ENCODE data around the gene PIGZ.

Gene PIGZ

DNA sequence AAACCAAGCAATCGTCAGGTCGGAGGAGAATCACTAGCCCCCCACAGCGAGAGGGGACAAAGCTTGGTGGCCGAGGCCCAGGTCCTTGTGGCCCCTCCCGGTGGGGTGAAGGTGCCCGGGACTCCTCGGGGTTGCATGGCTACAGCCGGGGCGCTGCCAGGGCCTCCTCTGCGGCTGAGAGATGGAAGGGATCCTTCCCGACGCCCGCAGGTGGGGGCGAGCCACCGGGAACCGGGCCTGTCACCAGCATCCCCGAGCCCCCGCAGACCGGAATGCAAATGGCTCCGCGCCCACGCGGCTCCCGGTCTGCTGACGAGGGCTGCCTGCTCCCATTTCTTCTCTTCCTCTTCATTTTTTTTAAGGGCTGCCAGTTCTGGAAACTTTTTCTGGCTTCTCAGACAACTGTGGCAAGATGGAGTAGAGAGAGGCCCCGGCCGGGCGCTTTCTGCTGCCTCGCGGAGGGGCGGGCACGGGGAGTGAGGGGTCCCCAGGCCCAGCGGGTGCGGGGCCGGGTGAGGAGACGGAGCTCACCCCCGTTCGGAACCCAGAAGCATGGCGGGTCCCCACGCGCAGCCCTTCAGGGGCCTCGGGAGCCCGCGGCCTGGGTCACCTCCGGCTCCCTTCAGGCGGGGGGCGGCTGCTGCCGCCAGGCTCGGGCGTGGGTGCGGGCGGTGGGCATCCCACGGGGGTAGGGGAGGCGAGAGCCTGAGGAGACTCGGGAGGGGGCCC is 33.5 kb upstream of the PIGZ start:
- DNase-seq, result no peak

DNA sequence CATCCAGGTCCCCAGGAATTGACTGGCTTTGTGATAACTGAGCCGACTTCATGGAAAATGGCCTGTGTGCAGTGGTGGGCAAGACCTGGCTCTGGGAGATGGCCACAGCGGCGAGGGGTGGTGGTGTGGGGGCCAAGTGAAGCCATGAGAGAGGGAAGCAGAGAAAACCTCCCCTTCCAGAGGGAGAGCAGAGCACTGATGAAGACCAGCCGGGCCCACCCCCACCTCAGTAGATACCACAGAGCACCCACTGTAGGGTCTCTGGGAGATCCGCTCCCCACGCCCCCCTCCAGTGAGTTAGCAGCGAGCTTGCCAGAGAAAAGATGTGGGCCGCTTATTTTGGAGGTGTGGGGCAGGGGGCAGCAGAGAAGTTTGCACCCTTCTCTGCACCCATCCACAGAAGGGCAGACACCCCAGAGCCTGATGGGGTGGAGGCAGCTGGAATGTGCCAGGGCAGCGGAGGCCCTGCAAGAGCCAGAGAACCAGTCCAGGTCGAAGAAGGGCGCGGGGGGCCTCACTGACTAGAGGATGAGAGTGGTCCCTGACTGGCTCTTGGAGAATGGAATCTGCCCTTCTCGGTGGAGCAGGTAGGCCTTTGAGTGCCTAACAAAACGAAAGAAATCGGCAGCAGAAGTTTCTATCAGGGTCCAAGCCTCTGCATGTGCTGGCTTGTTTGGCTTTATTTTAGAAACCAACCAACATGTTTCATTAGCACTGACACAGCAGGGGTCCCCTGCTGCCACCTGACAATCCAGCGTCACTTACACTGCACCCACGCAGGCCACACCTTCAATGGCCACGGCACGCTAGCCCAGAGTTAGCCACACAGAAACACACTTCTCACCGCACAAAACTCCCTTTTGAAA is 32.7 kb upstream of the PIGZ start:
- DNase-seq, result no peak

DNA sequence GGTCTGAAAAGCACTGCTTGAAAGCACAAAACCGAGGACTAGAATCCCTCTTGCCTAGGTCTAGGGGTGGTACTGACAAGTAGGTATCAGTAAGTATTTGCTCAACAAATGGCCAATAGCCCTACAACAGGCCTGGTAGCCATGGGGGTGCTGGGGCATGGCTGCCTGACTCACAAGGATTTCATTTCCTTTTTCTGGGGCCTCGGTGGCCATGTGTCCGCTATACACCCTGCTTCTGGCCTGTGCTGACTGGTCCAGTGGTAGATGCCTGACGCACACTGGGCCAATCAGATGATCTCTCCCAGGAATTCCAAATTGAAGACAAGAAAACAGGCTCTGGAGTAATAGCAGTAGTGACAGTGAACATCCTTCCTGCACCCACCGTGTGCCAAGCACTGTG is 31.6 kb upstream of the PIGZ start:
- no peak for DNase-seq

DNA sequence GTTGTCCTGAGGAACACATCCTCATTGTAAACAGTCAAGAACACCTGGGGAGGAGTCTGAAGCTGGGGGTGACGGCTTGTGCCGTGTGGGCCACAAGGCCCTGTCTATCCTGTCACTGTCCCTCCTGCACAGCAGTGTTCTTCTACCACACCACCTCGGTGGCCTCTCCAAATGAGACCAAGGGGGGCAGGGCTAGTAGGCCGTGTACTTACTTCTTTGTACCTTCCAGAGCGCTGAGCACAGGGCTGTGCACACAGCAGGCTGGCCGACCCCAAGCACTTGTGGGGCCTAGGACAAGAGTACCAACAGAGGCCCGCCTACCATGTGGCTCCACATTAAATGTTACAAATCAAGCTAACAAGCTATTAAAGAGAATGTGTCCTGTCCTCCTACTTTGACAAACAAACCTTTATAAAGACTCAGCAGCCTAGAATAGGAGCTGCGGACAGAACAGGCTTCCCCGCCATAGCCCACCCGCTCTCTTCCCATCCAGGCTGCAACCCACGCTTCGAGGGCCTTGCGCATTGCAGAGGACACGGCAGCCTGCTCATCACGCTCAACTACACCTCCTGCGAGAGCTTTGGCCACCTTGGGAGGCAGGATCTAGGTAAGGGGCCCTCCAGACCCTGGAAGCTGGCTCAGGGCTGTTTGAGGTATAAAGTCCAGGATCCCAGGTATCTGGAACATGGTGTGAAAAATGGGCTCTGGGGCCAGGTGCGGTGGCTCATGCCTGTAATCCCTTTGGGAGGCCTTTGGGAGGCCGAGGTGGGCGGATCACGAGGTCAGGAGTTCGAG is 30.5 kb upstream of the PIGZ start:
- no peak for DNase-seq

DNA sequence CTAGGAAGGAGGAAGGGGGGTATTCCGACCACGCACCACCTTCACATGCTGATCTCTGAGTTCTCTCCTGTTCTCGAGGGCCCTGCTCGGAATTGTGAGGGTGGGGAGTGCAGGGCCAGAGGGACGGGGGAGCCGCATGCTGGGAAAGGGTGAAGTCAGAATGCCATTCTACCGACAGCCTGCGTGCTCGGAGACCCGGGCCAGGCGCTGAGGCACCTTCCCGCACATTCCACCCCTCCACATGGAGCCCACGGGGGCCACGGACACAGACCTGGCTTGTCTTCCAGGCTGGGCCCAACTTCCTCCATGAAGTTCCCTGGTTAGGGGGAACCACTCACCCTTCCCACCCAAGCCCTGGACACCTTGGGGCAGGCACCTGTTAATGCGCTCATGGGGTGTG is 28.7 kb upstream of the PIGZ start:
- no peak for DNase-seq

DNA sequence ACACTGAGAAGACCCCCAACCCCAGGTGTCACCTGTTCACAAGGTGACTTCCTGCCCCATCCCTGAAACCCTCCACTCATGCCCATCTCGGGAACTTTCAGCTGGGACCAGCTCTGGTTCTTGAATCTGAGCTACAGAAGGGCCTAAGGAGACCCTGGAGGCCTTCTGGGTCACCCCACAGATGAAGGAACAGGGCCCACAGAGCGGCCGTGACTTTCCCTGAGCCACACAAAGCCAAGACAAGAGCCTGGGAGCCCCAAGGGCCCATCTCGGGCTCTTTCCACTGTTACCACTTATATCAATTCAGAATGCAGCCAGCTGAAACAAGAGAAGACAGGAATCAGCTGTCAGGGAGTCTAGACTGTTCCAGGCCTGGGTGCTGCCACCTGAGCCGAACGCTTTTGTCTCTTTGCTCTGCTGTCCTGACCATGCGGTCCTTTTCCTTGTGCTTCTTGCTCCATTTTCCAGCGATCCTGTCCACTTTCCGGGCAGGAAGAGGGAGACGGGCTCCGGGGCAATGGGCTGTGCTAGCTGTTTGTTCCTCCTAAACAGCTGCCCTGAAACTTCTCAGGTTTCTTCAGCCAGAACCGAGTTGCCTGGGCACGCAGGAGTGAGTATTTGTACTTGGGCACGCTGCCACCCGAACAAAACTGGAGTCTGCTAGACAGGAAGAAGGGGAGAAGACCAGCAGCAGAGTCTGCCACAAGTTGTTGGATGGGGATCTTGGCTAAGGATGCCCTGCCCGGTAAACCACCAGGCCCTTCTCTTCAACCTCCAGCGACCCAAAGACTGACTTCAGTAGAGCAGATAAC is 28.0 kb upstream of the PIGZ start:
- DNase-seq, result no peak

DNA sequence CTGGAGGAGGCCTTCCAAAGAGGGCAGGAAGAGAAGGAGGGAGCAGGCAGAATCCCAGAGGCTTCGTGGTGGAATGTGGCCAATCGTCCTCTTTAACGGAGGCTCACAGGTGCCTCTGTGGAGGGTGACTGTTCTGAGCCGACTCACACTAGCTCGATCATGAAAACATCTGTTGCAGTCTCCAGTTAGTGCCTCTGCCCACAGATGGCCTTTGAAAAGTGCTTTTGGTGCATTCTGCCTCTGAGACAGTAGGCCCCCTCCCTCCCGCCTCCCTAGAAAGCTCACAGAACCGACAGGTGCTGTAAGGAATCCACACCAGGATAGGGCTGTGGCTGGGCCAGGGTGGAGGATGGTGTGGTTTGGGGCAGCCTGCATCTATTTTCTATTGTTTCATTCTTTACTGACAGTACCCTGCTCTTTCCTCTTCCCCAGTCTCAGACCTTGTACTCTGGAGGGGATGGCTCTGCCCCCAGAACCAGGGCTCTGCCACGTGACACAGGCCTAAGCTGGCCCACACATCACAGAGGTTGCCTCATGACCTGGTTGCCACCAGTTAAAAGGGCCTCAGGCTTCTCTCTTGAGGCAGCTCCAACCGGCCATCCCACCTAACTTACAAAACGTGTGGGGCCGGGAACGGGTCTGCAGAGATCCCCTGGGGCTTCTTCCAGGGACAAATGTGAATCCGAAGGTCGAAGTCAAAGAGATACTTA is 27.2 kb upstream of the PIGZ start:
- no peak for DNase-seq

DNA sequence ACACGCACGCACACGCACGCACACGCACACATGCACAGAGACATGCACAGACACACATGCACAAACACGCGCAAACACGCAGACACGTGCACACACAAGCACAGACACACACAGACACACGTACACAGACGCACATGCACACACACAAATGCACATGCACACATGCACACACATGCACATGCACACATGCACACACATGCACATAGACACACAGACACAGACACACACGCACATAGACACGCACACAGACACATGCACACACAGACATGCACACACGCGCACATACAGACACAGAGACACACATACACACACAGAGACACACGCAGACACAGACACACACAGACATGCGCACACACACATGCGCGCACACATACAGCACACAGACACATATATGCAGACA is 26.4 kb upstream of the PIGZ start:
- no peak for DNase-seq

DNA sequence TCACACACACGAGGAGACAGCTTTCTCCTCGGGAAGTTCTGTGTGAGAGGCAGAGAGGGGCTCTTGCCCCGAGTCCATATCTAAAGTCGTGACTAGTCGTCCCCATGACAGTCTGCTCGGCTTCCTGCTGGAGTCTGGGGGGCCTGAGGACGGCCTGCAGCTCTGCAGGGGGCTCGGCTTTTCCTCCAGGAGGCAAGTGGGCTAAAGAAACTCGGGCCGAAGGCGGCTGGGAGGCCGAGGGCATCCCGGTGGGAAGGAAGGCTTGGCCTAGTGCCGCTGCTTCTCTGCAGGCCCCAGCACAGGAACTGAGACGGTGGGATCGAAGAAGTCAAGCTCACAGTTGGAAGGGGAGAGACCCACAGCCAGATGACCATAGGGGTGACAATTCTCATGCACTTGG is 25.4 kb upstream of the PIGZ start:
- DNase-seq, result no peak

DNA sequence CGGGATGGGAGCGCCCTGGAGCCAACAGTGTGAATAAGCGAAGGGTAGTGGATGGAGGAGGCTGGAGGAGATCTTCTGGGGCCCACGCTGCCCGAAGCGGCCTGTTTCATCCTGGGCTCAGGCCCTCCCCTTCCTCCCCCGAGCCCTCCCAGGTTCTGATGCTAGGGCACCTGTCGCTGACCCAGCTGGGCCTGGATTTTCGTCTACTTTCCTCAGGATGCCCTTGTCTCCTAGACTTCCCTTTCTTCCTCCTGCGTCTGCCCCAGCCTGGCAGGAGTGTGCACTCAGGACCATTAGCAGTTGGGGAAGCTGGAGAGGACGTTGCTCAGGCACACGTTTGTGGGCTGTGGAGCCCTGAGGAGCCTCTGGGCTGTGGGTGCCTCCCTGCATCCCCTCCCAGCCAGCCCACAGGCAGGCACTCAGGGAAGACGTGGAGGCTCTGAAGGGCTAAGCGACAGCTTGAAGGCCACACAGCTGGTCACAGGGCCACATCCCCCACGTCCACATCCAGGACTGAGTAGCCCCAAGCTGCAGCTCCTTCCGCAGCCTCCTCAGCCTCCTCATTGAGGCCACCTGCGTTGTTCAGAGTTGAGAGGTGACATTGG is 23.9 kb upstream of the PIGZ start:
- DNase-seq, result no peak

DNA sequence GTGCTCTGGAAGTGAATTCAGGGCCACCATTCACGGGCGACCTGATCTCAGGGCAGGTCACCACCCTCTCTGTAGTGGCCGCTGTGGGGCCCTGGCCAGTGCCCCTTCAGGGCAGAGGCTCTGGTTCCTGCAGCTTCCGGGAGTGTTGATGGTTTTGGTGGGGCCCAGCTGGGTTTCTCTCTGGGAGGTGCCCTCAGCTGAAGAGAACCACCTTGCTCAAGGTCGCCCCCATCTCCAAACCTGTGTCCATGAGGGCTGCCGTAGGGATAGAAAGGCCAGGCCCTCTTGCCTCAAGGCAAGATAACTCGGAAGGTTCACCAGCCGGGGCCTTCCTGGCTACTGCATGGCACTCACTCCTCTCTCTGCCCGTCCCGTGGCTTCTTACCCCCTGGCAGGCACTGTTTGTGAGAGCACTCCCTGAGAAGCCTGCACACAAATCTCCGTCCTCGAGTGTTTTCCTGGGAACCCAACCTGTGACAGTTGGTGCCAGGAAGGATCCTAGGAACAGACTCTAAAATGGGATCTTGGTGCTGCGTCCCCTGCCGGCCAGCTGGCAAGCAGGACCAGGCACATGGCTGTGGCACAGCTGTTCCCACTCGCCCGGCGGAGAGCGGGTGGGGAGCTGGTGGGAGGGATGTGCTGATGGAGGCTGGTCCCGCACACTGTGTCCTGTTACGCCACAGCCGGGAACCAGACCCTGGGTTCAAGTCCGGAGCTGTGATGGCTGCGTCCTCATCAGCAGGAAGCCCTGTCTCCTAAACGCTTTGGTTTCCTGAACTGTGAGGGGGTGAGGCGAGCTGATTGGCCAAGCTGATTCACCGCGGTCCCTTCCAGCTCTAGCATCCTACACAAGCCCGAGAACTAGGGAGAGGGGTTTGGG is 23.2 kb upstream of the PIGZ start:
- no peak for DNase-seq

DNA sequence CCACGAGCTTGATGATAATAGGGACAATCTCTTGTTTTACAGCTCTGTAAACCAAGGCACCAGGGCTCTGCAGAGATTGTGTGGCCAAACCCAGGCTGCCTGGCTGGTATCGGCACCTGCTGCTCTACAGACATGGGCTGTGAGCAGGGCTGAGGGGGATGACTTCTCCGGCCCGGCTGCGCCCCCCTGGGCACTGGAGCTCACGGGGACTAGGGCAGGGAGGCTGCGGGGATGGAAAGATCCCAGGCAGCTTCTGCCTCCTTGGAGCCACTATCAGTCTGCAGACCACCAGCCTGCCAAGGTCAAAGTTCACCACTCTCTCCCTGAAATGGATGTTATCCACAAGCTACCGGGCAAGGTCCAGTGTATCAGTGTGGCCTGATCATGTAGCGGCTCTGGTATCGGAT is 22.0 kb upstream of the PIGZ start:
- no peak for DNase-seq

DNA sequence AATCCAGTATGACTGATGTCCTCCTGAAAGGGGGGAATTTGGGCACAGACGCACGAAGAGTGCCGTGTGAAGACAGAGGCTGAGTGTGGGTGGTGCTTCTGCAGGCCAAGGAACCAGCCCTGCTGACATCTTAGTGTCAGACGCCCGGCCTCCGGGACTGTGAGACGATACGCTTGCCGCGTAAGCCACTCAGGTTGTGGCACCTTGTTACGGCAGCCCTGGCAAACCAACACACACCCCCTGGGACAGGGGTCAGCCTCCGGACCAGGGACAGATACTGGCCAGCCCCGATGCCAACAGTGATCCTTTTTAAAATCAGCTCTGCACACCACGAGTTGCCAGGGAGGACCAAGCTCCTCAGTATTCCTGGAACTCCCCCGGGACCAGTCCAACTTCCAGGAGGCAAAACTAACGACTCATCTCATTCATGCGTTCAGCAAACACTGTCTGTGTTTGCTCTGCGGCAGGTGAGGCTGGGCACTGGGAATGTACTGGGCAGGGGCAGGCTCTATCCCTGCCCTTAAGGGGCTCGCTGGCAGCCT is 21.2 kb upstream of the PIGZ start:
- DNase-seq, result no peak

DNA sequence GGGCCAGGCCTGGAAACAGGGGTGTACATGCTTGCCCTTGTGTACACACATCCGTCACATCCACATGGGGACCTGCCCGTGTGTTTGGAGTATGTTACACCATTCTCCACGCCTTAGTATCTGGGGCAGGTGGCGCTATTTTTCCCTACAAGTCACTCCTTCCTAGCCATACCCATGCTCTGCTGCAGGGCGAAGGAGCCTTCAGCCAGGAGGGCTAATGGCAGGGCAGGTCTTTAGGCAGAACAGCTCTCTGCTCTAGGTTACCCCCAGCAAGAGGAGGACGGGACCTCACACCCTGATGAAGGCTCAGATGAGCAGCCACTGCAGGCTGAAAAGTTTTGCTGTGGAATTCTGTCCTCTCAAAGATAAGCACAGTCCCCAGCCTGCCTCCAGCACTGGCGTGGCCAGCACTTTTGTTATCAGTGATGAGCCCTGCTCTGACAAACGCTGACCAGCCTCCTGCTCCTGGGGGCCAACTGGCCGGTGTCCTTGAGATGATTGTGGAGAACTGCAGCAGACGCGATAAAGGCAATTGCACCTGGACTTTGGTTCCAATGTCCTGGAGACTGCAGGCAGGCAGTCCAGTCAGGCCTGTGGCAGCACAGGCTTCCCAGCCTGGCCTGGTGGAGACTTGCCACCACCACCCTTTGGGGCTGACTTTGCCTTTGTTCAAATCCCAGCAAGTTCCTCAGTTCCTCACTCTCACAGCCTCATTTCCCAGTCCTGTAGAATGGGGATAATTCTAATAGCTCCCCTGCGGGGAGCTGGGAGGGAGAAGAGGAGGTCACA is 19.8 kb upstream of the PIGZ start:
- DNase-seq, result peak; percentile 60

DNA sequence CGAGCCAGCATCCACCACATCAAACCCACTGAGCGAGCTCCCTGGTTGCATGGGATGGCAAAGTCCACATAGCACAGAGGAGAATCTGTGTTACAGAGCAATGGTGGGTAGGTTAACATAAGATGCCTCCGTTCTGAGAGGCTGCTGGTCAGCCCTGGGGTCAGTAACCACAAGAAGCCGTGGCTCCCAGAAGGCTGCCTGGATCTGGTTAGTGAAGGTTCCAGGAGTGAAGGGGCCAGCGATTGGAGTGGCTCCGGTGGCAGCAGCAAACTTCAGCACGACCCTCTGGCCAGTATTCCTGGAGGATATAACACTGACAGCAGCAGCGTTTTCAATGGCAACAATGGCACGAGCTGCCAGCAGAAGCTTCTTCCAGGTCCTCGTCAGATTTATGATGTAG is 18.4 kb upstream of the PIGZ start:
- no peak for DNase-seq

DNA sequence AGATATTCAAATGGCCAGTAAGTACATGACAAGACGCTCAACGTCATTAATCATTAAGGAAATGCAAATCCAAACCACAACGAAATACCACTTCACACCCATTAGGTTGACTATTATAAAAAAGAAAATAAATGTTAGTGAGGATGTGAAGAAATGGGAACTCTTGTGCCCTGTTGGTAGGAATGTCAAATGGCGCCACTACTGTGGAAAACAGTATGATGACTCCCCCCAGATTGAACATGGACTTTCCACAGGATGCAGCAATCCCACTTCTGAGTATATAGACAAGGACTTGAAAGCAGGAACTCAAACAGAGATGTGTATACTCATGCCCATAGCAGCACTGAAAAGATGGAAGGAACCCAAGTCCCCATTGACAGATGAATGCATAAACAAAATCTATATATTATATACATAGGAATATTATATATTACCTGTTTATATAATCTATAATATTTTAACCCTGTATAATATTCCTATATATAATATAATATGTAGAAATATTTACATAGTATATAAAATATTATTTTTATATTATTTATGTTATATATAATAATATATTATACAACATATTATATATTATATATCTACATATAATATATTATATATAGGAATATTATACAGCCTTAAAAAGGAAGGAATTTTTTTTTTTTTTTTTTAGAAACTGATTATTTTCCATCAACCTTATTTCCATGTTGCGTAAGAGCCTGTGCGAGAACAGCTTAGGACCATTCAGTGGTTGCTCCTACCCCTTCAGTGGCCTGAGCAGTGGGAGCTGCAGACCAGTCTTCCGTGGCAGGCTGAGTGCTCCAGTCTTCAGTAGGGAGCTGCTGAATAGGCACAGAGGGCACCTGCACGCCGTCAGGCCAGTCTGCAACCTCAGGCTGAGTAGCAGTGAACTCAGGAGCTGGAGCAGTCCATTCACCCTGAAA is 17.6 kb upstream of the PIGZ start:
- no peak for DNase-seq

DNA sequence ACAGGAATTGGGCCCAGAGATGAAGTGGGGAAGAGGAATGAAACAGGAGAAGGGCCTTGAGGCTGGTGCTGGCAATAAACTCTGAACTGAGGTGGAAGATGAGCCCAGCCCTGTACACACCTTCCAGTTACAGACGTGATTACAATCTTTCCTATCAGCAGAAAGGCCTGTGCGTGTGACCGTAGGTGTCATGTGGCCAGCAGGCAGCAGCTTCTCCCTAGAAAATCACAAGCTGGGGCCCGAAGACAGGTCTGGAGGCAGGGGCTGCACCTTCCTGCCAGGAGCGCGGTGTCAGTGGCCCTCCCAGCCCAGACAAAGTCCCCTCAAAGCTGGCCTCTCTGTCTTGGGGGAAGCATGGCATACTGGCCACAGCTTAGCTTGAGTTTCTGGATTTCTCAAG is 16.7 kb upstream of the PIGZ start:
- no peak for DNase-seq

DNA sequence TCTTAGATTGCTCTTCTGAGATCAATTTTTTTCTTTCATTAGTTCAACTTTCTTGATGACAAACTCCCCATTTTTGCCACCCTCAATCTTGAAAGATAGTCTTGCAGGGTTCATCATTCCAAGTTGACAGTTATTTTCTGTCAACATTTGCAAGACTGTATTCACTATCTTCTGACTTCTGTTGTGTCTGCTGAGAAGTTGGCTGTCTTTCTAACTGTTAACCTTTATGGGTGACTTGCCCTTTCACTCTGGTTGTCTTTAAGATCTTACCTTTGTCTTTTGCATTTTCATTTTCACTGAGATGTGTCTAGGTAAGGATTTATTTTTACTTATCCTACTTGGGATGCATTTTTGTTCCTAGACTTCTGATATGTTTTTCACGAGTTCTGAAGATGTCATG is 14.6 kb upstream of the PIGZ start:
- no peak for DNase-seq

All from hematopoietic multipotent progenitor cell treated with erythropoietin and hydrocortisone succinate and interleukin-3 and kit ligand, for 8 days (in vitro differentiated cells).